Left ventricle myocardium superior (tissue), 1 donor: ENCODE measurements around the gene NLRP5. TPM values are rescaled to one million over a fixed set of nuclear protein-coding genes. Genes with fewer than 3 reads are reported as not detected.

Experiments used
- ATAC-seq: fragments of 200-7000 bp; cut with Tn5 transposase; one replicate; pipeline ENCODE4 v1.9.1; 2020; ENCODE audit warnings: mild to moderate bottlenecking, moderate library complexity
- DNase-seq: peaks from one replicate; pipeline ENCODE4 v3.0.0-alpha.2; 2020
- intact Hi-C: fragments of 100-400 bp; cut with micrococcal nuclease; formaldehyde crosslinking; loops from one replicate; pipeline ENCODE4 v1.11.0; 2022
- total RNA-seq: library from RNA; stranded (reverse); fragmentation: NEBNext Ultra II Directional; extraction: Animal tissue kit (Norgen Biotek cat#: 25700); gene quantifications from one replicate; pipeline ENCODE4 v1.2.1, GENCODE V29; 2021
- donor health status: DM: no; HTN: yes; CAD: no; lungs with severe emphysema.

Gene NLRP5
- total RNA-seq, 1 donor from 2014 or later = not detected

- peak; percentile 77 for DNase-seq
- peak; percentile 36 for ATAC-seq
- intact Hi-C loops = no loop called here
These were observed 122.0 kb downstream of the NLRP5 start for GRCh38 chr19:56108447-56109195.

- DNase-seq (no peak), ATAC-seq (no peak)
- intact Hi-C loops = no loop called here
These were observed 122.7 kb downstream of the NLRP5 start for GRCh38 chr19:56109226-56109625.

GRCh38 chr19:56110515-56111448 lies 124.2 kb downstream of the NLRP5 start:
- intact Hi-C loops = no loop called here
- DNase-seq = peak; percentile 75

More at GRCh38 chr19:56110515-56111448, 124.2 kb downstream of the NLRP5 start:
- peak; percentile 84 for ATAC-seq

Other genes starting within 250 kb of the NLRP5 start
- not detected for gene NLRP9, start 248.4 kb upstream of the NLRP5 start, total RNA-seq
- gene RFPL4A, start 227.7 kb upstream of the NLRP5 start, total RNA-seq = not detected
- gene RFPL4AL1, start 217.7 kb upstream of the NLRP5 start, total RNA-seq = not detected
- gene NLRP11, start 154.8 kb upstream of the NLRP5 start, total RNA-seq = not detected
- gene NLRP4, start 150.2 kb upstream of the NLRP5 start, total RNA-seq = not detected
- not detected for gene NLRP13, start 54.4 kb upstream of the NLRP5 start, total RNA-seq
- not detected for gene NLRP8, start 38.9 kb upstream of the NLRP5 start, total RNA-seq
- gene ZNF787, start 134.5 kb downstream of the NLRP5 start, total RNA-seq = 33.8 TPM
- 23.9 TPM for gene ZNF444, start 154.5 kb downstream of the NLRP5 start, total RNA-seq
- gene GALP, start 189.2 kb downstream of the NLRP5 start, total RNA-seq = not detected
- not detected for gene ZSCAN5B, start 211.0 kb downstream of the NLRP5 start, total RNA-seq
- gene ZSCAN5C, start 215.5 kb downstream of the NLRP5 start, total RNA-seq = not detected